Hindlimb muscle (tissue), 1 donor: Measurements from ENCODE around the gene DHCR7. TPM values are rescaled to one million over a fixed set of nuclear protein-coding genes. Genes with fewer than 3 reads are reported as not detected.

Experiments
- polyA plus RNA-seq: library from polyadenylated mRNA; unstranded; fragments of 120-200 nt; gene quantifications from one replicate; pipeline ENCODE4 v1.2.1, GENCODE V29; 2013; ENCODE audit not compliant: insufficient read length

Gene DHCR7
- polyA plus RNA-seq, 1 donor, result 15.1 TPM

Other genes with a start within 250 kb of the DHCR7 start
- gene SHANK2, start 195.8 kb downstream of the DHCR7 start, polyA plus RNA-seq, result 2.9 TPM
- 26.4 TPM for gene NADSYN1, start 4.8 kb upstream of the DHCR7 start, polyA plus RNA-seq
- gene KRTAP5-7, start 78.9 kb upstream of the DHCR7 start, polyA plus RNA-seq, result not detected
- gene KRTAP5-8, start 89.6 kb upstream of the DHCR7 start, polyA plus RNA-seq, result not detected
- not detected for gene KRTAP5-9, start 100.0 kb upstream of the DHCR7 start, polyA plus RNA-seq
- not detected for gene KRTAP5-10, start 117.2 kb upstream of the DHCR7 start, polyA plus RNA-seq
- gene KRTAP5-11, start 134.5 kb upstream of the DHCR7 start, polyA plus RNA-seq, result not detected